ENCODE results near the gene KIF19.

DNA sequence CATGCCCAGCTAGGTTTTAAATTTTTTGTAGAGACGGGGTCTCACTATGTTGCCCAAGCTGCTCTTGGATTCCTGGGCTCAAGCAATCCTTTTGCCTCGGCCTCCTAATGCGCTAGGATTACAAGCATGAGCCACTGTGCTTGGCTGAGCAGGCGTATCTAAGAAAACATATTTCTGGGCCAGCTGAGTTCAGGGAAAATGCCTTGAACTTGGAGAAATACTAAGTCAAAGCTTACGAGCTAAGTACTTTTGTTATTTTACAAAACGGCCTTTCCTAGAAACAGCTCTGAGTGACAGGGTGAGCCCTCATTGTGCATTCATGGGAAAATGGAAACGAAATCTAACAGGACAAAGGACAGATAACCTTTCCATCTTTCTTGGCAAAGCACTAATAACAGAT lies 27.2 kb upstream of the KIF19 start:
- no peak for TF ChIP-seq POLR2AphosphoS5 (IDR thresholded peaks at IDR 0.05; ENCODE audit: low read depth, low read length)
- no peak for TF ChIP-seq CTCF (IDR thresholded peaks at IDR 0.05)
- TF ChIP-seq SIN3A (IDR thresholded peaks at IDR 0.05; ENCODE audit: borderline replicate concordance, insufficient read depth, low read depth, low read length) = no peak
